Astrocyte of the spinal cord (primary cell): ENCODE data around the gene CHRNA3.

ENCODE experiments used
- DNase-seq: peaks from one replicate; pipeline ENCODE4 v3.0.0; 2011; ENCODE audit warnings: low read depth, low spot score
- H3K4me3 ChIP-seq: 2 replicates; pipeline ENCODE4 v1.5.1; 2011; ENCODE audit warnings: low read depth, mild to moderate bottlenecking, low read length, moderate library complexity
- CTCF ChIP-seq: IDR thresholded peaks from 2 replicates; pipeline ENCODE4 v1.5.1; 2012; ENCODE audit warnings: low read depth, mild to moderate bottlenecking, low read length, inconsistent platforms
- in situ Hi-C: cut with HindIII; loops from 2 replicates; pipeline ENCODE4 v1.10.0; 2017; ENCODE audit warnings: low sequenced_read_pairs

The CHRNA3 gene

GRCh38 chr15:78637776-78638435, 17.1 kb upstream of the CHRNA3 start:
- H3K4me3 ChIP-seq, result no peak overlapping the region
- in situ Hi-C loops, result no loop called here
- TF ChIP-seq CTCF, result no peak
- no peak for DNase-seq

GRCh38 chr15:78636378-78636859, 15.6 kb upstream of the CHRNA3 start:
- in situ Hi-C loops, result no loop called here
- no peak for TF ChIP-seq CTCF
- DNase-seq, result no peak
- H3K4me3 ChIP-seq, result no peak overlapping the region

- in situ Hi-C loops, result no loop called here
Measured at GRCh38 chr15:78635346-78635745, 14.6 kb upstream of the CHRNA3 start.

GRCh38 chr15:78634210-78635145, 13.7 kb upstream of the CHRNA3 start:
- no peak for DNase-seq
- no peak for TF ChIP-seq CTCF
- in situ Hi-C loops, result no loop called here
- no peak overlapping the region for H3K4me3 ChIP-seq

More at GRCh38 chr15:78635346-78635745, 14.6 kb upstream of the CHRNA3 start:
- no peak overlapping the region for H3K4me3 ChIP-seq
- no peak for DNase-seq
- TF ChIP-seq CTCF, result no peak

GRCh38 chr15:78633348-78633747, 12.6 kb upstream of the CHRNA3 start:
- no peak overlapping the region for H3K4me3 ChIP-seq
- DNase-seq, result no peak
- no peak for TF ChIP-seq CTCF
- in situ Hi-C loops, result no loop called here

- in situ Hi-C loops, result no loop called here
- no peak for TF ChIP-seq CTCF
- no peak for DNase-seq
- H3K4me3 ChIP-seq, result no peak overlapping the region
Measured at GRCh38 chr15:78630886-78631633, 10.3 kb upstream of the CHRNA3 start.
